Left renal cortex interstitium (tissue), 4 donors: ENCODE data around the gene E2F6. TPM values are rescaled to one million over a fixed set of nuclear protein-coding genes. Genes with fewer than 3 reads are reported as not detected.
"Not testable (repeated sequence)": the region's sequence is repeated elsewhere in the genome, so short reads cannot be mapped to it uniquely, and the experiment has no call there.

Source experiments
- DNase-seq, 4 donors: peaks; one replicate each; pipeline ENCODE4 v3.0.0-alpha.2; 2013; ENCODE audit warnings: low read depth in 4 of 4, low spot score in 2 of 4, missing footprints in 1 of 4
- polyA plus RNA-seq, 4 donors: library from polyadenylated mRNA; unstranded; fragments of 120-200 nt; gene quantifications; one replicate each; pipeline ENCODE4 v1.2.1, GENCODE V29; 2013; ENCODE audit not compliant: insufficient read length in 4 of 4

The E2F6 gene
- polyA plus RNA-seq, 4 donors = 19.2 to 22.7 (median 21.6) TPM

DNA sequence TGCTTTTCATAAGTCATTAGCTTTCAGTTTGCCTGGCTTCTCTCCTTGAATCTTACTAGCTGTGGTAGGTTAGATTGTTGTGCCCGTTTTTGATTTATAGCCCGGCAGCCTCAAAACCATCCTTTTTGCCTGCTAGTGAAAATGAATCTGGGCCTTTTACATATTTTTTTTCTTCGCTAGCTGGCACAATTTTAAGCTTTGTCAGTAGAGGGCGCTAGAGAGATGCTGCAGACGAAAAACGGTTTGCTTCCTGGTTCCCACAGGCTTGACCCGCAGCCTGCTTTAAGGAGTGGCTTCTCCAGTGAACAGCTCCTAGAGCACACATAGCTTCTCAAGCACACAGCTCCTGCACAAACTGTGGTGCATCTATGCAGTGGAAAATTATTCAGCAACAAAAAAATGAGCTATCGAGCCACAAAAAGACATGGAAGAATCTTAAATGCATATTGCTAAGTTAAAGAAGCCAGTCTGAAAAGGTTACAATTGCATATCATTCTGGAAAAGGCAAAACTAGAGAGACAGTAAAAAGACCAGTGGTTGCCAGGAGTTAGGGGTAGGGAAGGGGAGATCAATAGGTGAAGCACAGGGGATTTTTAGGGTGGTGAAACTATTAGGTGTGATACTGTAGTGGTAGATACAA is 47.9 kb downstream of the E2F6 start:
- DNase-seq = no peak

DNA sequence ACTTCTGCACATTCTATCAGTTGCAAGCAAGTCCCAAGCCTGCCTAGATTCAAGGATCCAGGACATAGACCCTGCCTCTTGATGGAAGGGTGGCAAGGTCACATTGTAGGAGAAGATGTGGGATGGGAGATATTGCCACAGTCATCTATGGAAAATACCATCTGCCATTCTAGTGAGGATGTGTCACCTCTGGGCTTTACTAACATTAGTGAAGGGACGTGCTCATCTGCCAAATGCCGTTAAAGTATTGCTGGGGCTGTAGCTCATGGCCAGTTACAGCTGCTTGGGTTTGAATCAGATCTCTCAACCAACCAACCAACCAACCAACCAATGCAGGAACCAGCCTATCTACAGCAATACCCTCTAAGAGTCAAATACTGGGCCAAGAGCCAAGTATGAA is 49.0 kb downstream of the E2F6 start:
- DNase-seq = no peak

GRCh38 chr2:11416186-11416585 is 49.8 kb downstream of the E2F6 start:
- no peak for DNase-seq

GRCh38 chr2:11414372-11415124 is 51.4 kb downstream of the E2F6 start:
- no peak for DNase-seq

DNA sequence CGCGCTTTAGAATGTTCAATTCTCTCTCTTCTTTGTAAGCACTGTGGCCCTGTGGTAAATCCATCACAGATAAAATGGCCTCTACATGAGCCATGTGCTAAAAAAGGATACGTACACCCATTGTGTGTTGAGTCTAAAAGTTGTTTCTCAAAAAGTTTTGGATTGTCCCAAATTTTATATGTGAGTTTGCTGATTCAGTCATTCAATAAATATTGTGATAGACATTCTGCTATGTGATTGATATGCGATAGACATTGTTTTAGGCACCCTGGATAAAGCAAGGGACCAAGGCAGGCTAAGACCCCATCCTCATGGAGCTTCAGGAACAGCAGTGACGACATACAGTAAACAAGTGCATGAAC is 53.5 kb downstream of the E2F6 start:
- no peak for DNase-seq

- no peak for DNase-seq
Measured at GRCh38 chr2:11411768-11412448, 54.1 kb downstream of the E2F6 start.

GRCh38 chr2:11411244-11411643 is 54.7 kb downstream of the E2F6 start:
- DNase-seq = no peak

DNA sequence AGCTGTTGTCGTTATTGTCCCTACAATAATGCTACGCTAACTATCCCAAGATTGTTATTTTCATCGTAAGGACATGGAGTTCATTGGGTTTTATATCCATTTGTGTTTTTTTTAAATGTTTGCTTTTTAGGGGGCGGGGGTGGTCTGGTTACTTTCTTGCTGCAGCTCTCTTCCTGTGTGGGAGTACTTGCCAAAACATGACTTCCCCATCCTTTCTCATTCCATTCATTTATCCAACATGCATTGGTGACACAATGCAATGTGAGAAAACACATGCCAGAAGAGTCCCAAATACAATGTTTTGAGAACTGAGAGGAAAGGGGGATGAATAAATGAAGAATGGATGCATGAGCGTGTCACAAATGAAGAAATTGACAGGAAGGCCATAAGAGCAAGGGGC is 55.9 kb downstream of the E2F6 start:
- no peak for DNase-seq

GRCh38 chr2:11409572-11409959 is 56.4 kb downstream of the E2F6 start:
- DNase-seq = no peak

DNA sequence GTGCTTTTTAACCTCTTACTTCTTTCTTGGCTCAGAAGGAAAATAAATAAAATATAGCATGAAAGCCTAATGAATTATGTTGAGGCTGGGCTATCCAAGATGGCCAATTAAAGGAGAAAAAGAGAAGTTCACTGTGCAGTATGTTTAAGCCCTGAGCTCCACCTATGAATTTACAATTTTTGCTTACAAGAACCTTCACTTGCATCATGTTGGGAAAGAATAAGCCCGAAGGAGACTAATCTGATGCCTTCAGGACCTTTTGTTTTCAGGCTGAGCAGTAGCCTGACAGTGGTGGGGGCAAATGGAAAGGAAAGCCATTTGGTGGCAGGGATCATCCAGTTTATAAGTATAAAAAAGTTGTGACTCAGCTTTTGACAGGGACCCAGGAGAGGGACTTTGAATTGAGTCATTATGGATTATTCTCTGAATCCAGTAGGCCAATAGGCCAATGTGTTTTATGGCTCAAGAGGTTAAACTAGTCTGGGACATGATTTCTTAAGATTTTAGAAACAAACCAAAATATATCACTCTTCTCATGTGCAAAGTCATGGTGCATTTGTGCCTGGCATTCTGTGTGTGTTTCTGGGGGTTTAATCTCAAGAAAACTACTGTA is 56.9 kb downstream of the E2F6 start:
- no peak for DNase-seq

- no peak for DNase-seq
Measured at GRCh38 chr2:11407413-11407812, 58.5 kb downstream of the E2F6 start.

DNA sequence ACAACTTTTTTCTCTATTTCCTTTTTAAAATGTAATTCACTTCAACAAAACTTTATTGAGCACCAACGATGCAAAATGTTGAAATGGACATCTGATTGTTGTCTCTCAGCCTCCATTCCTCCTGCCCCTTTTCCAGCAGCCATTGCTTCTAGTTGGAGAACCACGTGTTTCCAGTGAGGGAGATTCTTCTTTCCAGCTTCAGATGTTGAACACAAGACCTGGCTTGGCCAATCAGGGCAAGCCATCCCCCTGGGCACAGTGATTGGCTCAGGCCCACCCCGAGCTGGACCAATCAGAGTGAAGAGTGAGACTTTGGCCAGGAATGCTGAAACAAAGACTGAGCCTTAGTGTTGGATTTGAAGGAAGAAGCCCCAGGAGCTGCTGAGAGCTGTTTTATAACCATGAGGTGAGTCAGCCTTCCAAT is 59.0 kb downstream of the E2F6 start:
- no peak for DNase-seq

- no peak for DNase-seq
Measured at GRCh38 chr2:11406267-11406957, 59.5 kb downstream of the E2F6 start.

DNA sequence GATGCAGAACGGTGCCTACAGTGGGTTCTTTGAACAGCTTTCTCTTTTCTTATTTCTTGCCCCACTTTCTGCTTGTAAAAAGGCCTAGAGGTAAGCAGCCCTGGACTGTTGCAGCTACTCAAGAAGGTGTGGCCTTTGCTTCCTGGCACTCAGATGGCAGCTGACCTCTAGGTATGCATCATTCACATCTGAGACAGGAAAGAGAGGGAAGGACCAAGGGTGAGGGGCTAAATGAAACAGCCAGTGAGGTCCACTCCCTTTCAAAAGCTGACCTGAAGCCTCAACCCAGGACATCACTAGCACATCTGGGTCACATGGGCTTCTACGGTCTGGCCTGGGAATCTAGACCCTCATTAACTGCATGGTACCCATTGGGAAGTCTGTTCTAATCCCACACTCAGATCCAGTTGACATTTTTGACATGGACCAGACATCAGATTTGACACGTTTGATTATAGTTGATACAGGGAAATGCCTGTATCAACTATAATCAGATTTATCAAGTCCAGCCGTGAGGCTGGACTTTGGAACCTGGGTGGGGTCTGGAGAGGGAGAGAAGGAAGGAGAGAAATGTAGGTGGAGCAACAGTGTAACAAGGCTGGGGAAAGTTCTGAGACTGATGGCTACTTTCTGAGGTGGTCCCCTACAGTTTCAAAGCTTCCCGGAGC is 60.2 kb downstream of the E2F6 start:
- no peak for DNase-seq

DNA sequence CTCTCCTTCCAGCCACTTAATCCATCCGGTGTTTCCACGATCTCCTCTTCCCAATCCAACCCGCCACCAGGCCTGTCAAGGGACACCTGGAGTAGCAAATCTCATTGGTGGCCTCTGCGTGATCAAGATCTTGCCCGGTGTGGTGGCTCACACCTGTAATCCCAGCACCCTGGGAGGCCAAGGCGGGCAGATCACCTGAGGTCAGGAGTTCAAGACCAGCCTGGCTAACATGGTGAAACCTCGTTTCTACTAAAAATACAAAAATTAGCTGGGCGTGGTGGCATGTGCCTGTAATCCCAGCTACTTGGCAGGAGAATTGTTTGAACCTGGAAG is 60.9 kb downstream of the E2F6 start:
- not testable (repeated sequence) for DNase-seq

DNA sequence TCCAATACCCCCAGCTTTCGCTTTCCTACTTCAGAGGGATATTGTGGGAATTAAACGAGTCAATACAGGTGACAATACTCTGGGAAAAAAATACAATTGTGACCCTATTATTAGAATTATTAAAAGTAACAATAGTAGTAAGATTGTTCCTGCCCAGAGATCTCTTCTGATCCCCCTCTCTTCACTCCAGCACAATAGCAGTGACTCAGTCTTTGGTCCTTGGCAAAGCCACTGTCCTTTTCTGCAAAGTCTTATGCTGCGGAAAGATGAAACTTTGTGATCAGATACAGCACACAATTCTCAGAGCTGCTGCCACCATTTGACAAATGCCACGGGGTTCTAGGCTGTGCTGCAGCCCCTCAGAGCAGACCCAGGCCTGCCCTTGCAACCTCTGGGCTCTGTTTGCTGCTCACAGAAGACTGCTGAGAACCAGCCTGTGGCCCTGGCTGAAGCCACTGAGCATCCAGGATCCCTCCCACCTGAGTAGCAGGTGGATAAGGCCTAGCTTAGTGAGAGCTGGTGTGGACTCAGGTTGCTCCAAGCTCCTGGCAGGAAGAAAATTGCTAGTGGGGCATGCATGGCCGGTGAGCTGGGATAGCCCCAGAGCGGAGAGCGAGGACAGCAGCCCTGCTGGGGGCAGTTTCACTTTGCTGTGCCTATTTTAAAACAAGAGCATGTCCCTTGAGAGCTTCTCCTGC is 61.4 kb downstream of the E2F6 start:
- DNase-seq = no peak

DNA sequence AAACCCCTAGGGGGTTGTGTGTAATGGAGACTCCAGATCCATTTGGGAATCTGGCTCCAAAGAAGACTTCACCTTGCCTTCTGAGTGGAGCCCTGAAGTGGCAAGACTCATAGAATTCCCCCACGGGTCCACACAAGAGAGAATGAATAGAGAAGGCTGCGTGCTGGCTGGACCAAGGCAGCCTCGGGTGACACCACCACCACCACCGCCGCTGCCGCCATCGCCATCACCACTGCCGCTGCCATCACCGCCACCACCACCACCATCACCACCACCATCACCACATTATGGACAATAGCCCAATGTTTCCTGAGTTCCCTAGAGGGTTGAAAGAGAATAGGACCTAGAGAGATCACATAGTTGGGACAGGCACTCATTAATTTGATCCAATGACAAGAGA is 63.5 kb downstream of the E2F6 start:
- DNase-seq = no peak

DNA sequence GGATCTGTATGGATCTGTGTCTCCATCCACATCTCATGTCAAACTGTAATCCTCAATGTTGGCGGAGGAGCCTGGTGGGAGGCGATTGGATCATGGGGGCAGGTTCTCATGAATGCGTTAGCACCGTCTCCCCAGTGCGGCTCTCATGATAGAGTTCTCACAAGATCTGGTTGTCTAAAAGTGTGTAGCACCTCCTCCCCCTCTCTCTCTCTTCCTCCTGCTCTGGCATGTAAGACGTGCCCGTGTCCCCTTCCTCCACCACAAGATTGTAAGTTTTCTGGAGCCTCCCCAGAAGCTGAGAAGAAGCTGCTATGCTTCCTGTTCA is 66.6 kb downstream of the E2F6 start:
- DNase-seq = no peak

GRCh38 chr2:11398750-11399437 is 67.1 kb downstream of the E2F6 start:
- DNase-seq = no peak
